Natural killer cell (primary cell): Measurements from ENCODE around the gene SPOP. TPM values are rescaled to one million over a fixed set of nuclear protein-coding genes. Genes with fewer than 3 reads are reported as not detected.
"Not testable (repeated sequence)": the region's sequence is repeated elsewhere in the genome, so short reads cannot be mapped to it uniquely, and the experiment has no call there.

Experiments
- ATAC-seq, 3 donors: fragments of 150-1000 bp in 2 of 3; fragments of 200-7000 bp in 1 of 3; cut with Tn5 transposase; 1 replicate in 1 of 3; 2 replicates in 2 of 3; pipeline ENCODE4 v1.10.0; 2021; ENCODE audit warnings: mild to moderate bottlenecking in 2 of 3, moderate library complexity in 2 of 3
- DNase-seq, 2 donors: peaks; one replicate each; pipeline versions ENCODE4 v3.0.0 to v3.0.0-alpha.2; 2013 to 2021; ENCODE audit warnings: mixed read lengths in 1 of 2
- H3K27ac ChIP-seq: one replicate; pipeline ENCODE4 v1.5.1; 2013; ENCODE audit warnings: mild to moderate bottlenecking, low read length
- H3K27me3 ChIP-seq: one replicate; pipeline ENCODE4 v1.6.1; 2013; ENCODE audit warnings: low read length; ENCODE audit not compliant: control insufficient read depth, insufficient read depth
- H3K36me3 ChIP-seq: one replicate; pipeline ENCODE4 v1.6.1; 2013; ENCODE audit warnings: low read length; ENCODE audit not compliant: control insufficient read depth, insufficient read depth
- H3K4me1 ChIP-seq: one replicate; pipeline ENCODE4 v1.6.1; 2013; ENCODE audit warnings: low read length; ENCODE audit not compliant: control insufficient read depth, insufficient read depth
- H3K4me3 ChIP-seq: one replicate; pipeline ENCODE4 v1.5.1; 2013; ENCODE audit warnings: low read length
- H3K9me3 ChIP-seq: one replicate; pipeline ENCODE4 v1.6.1; 2013; ENCODE audit warnings: low read length; ENCODE audit not compliant: control insufficient read depth, insufficient read depth
- H3K27ac Mint-ChIP-seq, 2 donors: one replicate each; pipeline ENCODE4 v1.8.0; 2022; ENCODE audit warnings: mild to moderate bottlenecking in 2 of 2, mixed read lengths in 2 of 2, moderate library complexity in 1 of 2
- H3K27me3 Mint-ChIP-seq, 2 donors: one replicate each; pipeline ENCODE4 v1.8.0; 2022; ENCODE audit warnings: low read depth in 2 of 2, mixed read lengths in 2 of 2
- H3K36me3 Mint-ChIP-seq: one replicate; pipeline ENCODE4 v1.8.0; 2022; ENCODE audit warnings: mixed read lengths
- H3K4me1 Mint-ChIP-seq, 2 donors: one replicate each; pipeline ENCODE4 v1.8.0; 2022; ENCODE audit warnings: mixed read lengths in 2 of 2
- H3K4me3 Mint-ChIP-seq: one replicate; pipeline ENCODE4 v1.8.0; 2022; ENCODE audit warnings: mild to moderate bottlenecking, moderate library complexity, mixed read lengths
- H3K9me3 Mint-ChIP-seq, 2 donors: one replicate each; pipeline ENCODE4 v1.8.0; 2022; ENCODE audit warnings: mixed read lengths in 2 of 2
- WGBS: methylation state at CpG from one replicate; pipeline ENCODE4 v1.1.7; 2013; ENCODE audit warnings: missing lambda C conversion rate; ENCODE audit not compliant: insufficient coverage; 5-methylcytosine and 5-hydroxymethylcytosine counted together
- intact Hi-C: fragments of 100-400 bp; cut with micrococcal nuclease; formaldehyde crosslinking; loops from one replicate; pipeline ENCODE4 v1.14.2; 2022
- total RNA-seq, 4 donors: library from RNA; stranded (reverse); fragments of 120-200 nt in 1 of 4; gene quantifications; one replicate each; pipeline versions ENCODE4 v1.2.3 to v1.2.4, GENCODE V29; 2013 to 2022
- TF ChIP-seq, protein P1 (sequence below): fragments of 200-600 bp; IDR thresholded peaks from one replicate; pipeline ENCODE4 v1.8.0; 2022; ENCODE audit warnings: antibody characterized with exemption

SPOP gene
- total RNA-seq, 3 donors from 2014 or later (not counting 1 experiment from before 2014, with no cell fraction given) = 45.4 to 56.5 (median 54.7) TPM

DNA sequence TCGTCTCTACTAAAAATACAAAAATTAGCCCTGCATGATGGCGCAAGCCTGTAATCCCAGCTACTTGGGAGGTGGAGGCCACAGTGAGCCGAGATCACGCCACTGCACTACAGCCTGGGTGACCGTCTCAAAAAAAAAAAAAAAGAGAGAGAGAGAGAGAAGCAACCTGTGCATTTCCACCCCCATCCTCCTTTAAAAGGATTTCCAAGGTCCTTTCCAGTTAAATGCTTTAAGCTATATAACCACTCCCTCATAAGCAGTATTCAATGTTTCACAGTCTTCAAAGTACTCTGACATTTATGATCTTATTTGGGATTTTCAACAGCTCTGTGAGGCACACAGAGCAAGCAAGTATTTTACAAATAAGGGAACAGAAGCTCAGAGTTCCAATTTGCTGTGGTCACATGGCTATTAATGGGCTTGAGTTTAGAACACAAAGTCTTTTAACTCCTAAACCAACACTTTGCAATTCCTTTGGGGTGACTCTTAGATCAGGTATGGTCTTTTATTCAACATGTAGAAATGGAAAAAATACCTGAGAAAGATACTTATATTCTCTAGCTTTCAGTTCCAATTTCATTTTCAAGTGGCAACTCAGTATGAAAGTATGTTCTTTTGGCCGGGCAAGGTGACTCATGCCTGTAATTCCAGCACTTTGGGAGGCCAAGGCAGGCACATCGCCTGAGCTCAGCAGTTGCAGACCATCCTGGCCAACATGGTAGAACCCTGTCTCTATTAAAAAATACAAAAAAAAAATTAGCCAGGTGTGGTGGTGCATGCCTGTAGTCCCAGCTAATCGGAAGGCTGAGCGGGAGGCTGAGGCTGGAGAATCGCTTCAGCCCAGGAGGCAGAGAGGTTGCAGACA is 31.3 kb downstream of the SPOP start:
- Histone ChIP-seq H3K4me3 (no peak overlapping the region), H3K9me3 (no peaks in the 10 kb centered on the region), H3K36me3 (no peaks in the 10 kb centered on the region), H3K4me1 (peaks cover 9% of the 10 kb centered on the region), H3K27ac (no peak overlapping the region), H3K27me3 (no peaks in the 10 kb centered on the region)
- no peak for DNase-seq
- no peak overlapping the region for H3K4me3 Mint-ChIP-seq
- no peaks in the 10 kb centered on the region for H3K9me3 Mint-ChIP-seq
- no peaks in the 10 kb centered on the region for H3K36me3 Mint-ChIP-seq
- peak overlapping the region; percentile 64 to 69 for H3K27ac Mint-ChIP-seq
- WGBS = 84% methylated on average over 10 of the region's 10 CpGs
- no peaks in the 10 kb centered on the region for H3K27me3 Mint-ChIP-seq
- intact Hi-C loops = no loop called here
- TF ChIP-seq, protein P1, sequence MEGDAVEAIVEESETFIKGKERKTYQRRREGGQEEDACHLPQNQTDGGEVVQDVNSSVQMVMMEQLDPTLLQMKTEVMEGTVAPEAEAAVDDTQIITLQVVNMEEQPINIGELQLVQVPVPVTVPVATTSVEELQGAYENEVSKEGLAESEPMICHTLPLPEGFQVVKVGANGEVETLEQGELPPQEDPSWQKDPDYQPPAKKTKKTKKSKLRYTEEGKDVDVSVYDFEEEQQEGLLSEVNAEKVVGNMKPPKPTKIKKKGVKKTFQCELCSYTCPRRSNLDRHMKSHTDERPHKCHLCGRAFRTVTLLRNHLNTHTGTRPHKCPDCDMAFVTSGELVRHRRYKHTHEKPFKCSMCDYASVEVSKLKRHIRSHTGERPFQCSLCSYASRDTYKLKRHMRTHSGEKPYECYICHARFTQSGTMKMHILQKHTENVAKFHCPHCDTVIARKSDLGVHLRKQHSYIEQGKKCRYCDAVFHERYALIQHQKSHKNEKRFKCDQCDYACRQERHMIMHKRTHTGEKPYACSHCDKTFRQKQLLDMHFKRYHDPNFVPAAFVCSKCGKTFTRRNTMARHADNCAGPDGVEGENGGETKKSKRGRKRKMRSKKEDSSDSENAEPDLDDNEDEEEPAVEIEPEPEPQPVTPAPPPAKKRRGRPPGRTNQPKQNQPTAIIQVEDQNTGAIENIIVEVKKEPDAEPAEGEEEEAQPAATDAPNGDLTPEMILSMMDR = no peak
- H3K4me1 Mint-ChIP-seq = peaks cover 41 to 42% of the 10 kb centered on the region in 2 donors
- ATAC-seq = peak in 1 of 3 donors; percentile 21

DNA sequence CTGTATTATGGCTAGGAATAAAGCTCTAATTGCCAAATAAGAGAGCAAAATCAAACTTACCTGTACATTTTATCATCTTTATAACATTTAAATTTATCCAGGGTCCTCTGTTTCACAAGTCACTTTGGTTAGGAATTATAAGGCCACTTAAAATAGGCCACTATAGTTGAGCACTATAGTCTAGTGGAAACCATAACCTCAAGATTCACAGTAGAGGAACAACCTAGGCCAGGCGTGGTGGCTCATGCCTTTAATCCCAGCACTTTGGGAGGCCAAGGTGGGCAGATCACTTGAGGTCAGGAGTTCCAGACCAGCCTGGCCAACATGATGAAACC is 31.9 kb downstream of the SPOP start:
- H3K9me3 ChIP-seq, ATAC-seq, intact Hi-C loops, H3K4me3 ChIP-seq, H3K9me3 Mint-ChIP-seq, H3K36me3 Mint-ChIP-seq, DNase-seq, H3K27me3 ChIP-seq, H3K27ac ChIP-seq, H3K36me3 ChIP-seq, H3K4me1 ChIP-seq, H3K27me3 Mint-ChIP-seq, H3K4me3 Mint-ChIP-seq: not testable (repeated sequence)
- Mint-ChIP-seq H3K27ac (peak overlapping the region; percentile 64 to 69), H3K4me1 (peaks cover 37 to 41% of the 10 kb centered on the region in 2 donors)
- WGBS = 67% methylated on average over 1 of the region's 1 CpG

- TF ChIP-seq, protein P1 = no peak
- DNase-seq = no peak
- intact Hi-C loops = no loop called here
- H3K9me3 ChIP-seq = no peaks in the 10 kb centered on the region
- Mint-ChIP-seq H3K36me3 (no peaks in the 10 kb centered on the region), H3K9me3 (no peaks in the 10 kb centered on the region), H3K4me3 (no peak overlapping the region), H3K27me3 (no peaks in the 10 kb centered on the region), H3K27ac (peak overlapping the region; percentile 64 to 69), H3K4me1 (peaks cover 36 to 40% of the 10 kb centered on the region in 2 donors)
- H3K4me3 ChIP-seq = no peak overlapping the region
- peaks cover 9% of the 10 kb centered on the region for H3K4me1 ChIP-seq
- WGBS = 81% methylated on average over 1 of the region's 1 CpG
- H3K36me3 ChIP-seq = no peaks in the 10 kb centered on the region
- no peaks in the 10 kb centered on the region for H3K27me3 ChIP-seq
- H3K27ac ChIP-seq = no peak overlapping the region
- no peak for ATAC-seq
These were observed 32.2 kb downstream of the SPOP start for GRCh38 chr17:49645654-49646053.

GRCh38 chr17:49640556-49640955 is 37.3 kb downstream of the SPOP start:
- WGBS = 98% methylated on average over 3 of the region's 3 CpGs
- TF ChIP-seq, protein P1 = no peak

More at GRCh38 chr17:49640556-49640955, 37.3 kb downstream of the SPOP start:
- Histone ChIP-seq H3K4me3 (no peak overlapping the region), H3K27ac (no peak overlapping the region), H3K4me1 (no peaks in the 10 kb centered on the region), H3K27me3 (no peaks in the 10 kb centered on the region), H3K36me3 (no peaks in the 10 kb centered on the region), H3K9me3 (no peaks in the 10 kb centered on the region)
- Mint-ChIP-seq H3K27ac (no peak overlapping the region), H3K4me3 (no peak overlapping the region), H3K9me3 (no peaks in the 10 kb centered on the region), H3K4me1 (peaks cover 28 to 29% of the 10 kb centered on the region in 2 donors), H3K36me3 (no peaks in the 10 kb centered on the region), H3K27me3 (no peaks in the 10 kb centered on the region)
- intact Hi-C loops = no loop called here
- DNase-seq (no peak), ATAC-seq (no peak)
